IPS DF 4.7 (cell line): ENCODE data around the gene PCBP3.

Experiments
- DNase-seq: peaks from one replicate; pipeline ENCODE4 v3.0.0-alpha.2; 2013; ENCODE audit warnings: low spot score; ENCODE audit errors: extremely low read depth

PCBP3 gene

DNA sequence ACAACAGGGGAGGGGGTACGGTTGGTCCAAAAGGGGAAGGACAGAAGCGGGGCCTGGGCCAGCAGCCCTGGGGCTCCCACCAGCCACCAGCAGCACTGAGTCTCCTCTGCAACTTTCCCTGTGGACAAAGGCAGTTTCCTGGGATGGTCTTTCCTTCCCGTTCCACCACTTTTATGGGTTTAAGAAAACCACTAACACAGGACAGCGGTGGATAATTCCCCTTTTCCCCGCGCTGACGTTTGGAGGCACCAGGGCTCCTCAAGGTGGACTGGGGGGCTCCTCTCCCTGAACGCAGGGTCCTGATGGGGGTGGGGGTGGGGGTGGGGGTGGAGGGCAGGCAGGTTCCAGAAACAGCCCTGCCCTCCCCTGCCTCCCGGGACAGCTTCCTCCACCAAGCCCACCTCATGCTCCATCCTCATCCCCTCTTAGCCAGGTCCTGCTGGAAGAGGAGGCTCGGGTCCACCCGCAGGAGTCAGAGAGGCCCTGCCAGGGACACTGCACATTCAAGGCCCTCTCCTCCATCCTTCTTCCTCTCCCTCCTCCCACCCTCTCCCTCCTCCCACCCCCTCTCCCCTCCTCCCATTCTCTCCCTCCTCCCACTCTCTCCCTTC lies 333.3 kb downstream of the PCBP3 start:
- DNase-seq, result no peak

DNA sequence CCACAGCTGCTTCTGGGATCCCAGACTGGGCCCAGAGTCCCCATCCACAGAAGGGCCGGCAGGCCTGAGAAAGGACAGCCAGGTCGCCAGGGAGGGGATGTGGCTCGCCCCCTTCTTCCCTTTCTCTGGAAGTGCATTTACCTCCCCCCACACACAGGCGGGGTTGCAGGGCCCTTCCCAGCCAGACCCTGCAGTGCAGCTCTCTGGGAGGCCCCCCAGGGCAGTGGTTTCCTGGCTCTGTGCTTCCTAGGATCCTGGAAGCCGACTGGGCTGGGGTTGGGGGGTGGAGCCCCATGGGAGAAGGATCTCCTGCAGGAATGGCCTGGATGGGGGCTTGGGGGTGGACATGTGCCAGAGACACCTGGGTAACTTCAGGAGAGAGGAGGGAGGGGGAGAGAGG lies 333.9 kb downstream of the PCBP3 start:
- DNase-seq, result no peak

DNA sequence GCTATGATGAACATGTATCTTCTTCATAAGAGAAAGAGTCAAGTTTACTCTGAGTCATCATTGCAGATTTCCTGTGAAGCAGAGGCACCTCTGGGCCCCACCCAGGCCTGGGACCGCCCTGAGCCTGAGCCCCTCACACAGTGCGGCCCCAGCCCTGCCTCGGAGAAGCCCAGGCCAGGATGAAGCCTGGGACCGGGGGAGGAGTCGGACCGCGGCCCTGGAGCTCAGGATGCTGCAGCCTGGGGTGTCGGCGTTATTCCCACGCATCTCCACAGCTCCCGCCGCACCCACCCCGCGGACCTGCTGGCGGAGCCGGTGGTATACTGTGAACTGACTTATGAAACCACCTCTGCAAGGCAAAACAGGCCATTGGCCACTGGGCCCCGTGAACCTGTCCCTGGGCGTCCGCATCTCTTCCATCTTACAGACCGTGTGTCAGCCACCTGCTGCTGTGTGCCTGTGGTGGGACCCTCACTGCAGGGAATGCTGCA lies 335.7 kb downstream of the PCBP3 start:
- DNase-seq, result no peak

DNA sequence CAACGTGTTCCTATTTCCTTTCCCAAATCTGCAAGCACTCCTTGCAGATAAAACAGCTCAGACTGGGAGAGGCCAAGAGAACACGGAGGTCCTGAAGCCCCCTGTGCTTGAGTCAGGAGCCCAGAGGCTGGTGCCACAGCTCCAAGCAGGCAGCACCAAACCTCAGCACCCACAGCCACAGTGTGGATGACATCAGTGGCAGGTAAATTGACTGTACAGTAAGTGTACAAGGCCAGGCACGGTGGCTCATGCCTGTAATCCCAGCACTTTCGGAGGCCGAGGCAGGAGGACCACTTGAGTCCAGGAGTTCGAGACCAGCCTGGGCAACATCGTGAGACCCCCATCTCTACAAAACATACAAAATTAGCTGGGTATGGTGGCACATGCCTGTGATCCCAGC lies 336.1 kb downstream of the PCBP3 start:
- no peak for DNase-seq

DNA sequence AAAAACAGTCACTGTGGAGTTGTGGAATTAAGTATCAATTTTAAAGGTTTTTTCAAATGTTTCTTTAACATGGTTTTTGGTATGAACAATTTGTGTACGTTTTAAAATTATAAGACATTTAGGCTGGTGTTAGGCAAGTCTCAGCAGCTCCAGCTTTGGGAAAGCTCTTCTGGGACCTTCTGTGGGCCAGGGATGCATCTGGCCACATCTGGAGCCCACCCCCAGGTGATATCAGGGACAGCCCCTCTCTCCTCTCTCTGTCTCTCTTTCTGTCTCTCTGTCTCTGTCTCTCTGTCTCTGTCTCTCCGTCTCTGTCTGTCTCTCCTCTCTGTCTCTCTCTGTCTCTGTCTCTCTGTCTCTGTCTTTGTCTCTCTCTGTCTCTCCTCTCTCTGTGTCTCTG lies 336.7 kb downstream of the PCBP3 start:
- no peak for DNase-seq

DNA sequence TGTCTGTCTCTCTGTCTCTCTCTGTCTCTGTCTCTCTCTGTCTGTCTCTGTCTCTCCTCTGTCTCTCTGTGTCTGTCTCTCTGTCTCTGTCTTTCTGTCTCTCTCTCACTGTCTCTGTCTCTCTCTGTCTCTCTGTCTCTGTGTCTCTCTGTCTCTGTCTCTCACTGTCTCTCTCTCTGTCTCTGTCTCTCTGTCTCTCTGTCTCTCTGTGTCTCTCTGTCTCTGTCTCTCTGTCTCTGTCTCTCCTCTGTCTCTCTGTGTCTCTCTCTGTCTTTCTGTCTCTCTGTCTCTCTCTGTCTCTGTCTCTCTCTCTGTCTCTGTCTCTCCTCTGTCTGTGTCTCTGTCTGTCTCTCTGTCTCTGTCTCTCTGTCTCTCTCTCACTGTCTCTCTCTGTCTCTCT lies 337.2 kb downstream of the PCBP3 start:
- no peak for DNase-seq

DNA sequence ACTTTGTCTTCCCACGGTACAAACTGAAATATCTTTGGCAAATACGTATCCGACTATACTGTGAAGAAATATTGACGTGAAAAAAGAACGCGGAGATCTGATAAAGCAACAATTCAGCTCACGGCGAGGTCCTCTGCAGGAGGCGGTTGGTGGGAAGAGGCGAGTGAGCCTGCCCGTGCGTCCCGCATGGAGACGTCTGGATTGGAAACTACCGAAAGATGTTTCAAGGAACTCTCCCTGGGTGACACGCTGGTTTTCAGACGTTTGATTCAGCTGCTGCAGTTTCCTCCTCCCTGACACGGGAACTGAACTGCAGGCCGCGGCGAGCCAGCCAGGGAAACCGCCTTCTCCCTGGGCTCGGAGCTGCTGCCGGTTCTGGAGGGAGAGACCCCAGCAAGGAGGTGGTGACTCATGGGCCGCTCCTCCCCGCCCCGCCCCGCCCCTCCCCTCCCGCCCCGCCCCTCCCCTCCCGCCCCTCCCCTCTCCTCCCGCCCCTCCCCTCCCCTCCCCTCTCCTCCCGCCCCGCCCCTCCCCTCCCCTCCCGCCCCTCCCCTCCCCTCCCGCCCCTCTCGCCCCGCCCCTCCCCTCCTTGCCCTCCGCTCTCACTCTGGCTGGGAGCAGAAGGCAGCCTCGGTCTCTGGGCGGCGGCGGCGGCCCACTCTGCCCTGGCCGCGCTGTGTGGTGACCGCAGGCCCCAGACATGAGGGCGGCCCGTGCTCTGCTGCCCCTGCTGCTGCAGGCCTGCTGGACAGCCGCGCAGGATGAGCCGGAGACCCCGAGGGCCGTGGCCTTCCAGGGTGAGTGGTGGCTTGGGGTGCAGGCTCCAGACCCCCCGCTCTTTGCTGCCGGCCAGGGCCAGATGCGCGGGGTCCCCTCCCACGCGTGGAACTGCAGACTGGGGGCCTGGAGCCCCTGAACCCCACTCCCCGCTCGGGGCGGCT lies 337.9 kb downstream of the PCBP3 start, which contains the start of gene COL6A1:
TSS of gene COL6A1 (plus strand) at position 620 of the 941 bp plus-strand sequence. CDS start at position 701, 81 bp downstream.
- DNase-seq, result no peak

DNA sequence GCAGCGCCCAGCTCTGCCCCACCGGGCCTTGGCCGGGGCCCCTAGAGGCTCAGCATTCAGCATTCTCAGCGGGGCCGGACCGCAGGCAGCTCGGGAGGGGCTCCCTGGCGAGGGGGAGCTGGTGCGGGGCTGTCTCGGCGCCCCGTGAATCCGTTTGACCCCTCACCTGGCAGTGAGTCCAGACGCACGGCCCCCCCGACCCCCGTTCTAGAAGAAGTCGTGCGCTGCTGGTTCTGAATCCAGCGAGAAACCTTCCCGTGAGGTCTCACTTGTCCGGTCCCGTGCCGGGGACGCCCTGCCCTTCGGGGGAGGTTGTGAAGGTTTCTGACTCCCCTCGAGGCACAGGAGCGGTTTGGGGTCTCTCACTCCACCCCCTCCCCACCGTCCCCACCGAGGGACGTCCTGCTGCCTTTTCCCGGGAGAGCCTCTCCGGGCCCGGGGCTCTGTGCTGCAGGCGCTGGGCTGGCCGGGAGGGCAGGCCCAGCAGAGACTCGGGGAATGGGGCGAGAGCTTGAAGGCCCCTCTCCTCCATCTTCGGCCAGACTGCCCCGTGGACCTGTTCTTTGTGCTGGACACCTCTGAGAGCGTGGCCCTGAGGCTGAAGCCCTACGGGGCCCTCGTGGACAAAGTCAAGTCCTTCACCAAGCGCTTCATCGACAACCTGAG lies 338.7 kb downstream of the PCBP3 start:
- DNase-seq, result no peak

DNA sequence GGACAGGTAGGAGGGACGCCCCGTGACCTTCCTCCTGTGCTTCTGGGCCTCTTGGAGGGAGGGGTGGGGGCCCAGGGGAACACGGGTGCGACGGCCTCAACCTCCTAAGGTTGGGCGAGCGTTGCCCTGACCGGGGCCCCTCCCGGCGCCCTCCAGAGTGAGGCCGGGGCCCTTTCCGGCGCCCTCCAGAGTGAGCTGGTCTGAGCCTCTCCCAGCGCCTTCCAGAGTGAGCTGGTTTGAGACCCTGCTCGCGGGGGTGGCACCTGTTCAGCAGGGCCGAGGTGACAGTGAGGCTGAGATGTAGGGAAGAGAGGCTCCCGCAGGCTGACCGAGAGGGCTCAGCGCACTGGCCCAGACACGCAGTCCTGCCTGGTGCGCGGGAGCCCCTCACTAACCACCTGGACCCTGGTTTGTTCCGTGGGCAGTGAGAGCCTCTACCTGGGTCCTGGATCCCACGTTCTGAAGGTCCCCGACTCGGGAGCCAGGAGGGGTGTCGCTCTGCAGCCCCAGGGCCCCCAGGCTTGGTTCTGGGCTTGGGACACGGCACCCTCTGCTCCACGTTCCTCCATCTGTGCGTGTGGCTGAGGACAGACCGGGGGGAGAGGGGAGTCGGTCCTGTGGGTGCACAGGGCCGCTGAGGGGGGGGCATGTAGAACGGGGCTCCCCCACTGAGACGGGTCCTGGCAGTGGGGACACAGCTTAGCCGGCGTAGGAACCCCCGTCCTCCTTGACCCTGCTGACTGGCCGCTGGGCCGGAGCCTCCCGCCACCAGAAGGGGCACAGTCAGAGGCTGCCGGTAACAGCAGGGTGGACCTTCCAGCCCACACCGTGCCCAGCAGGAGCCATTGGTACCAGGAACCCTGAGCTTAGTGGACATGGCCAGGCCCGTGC lies 339.5 kb downstream of the PCBP3 start:
- DNase-seq, result no peak

DNA sequence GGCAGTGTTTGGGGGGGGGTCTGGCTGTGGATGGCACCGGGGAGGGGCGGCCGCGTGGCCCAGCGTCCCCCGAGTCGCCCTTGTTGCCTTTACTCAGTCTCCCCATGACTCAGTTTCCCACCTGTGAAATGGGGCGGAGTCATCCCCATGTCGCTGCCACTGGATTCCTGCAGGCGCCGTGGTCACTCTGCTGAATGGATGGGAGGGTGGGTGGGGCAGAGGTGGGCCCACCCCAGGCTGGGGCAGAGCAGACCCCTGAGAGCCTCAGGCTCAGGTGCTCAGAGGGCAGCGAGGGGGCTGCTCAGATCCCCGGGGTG lies 340.1 kb downstream of the PCBP3 start:
- no peak for DNase-seq

DNA sequence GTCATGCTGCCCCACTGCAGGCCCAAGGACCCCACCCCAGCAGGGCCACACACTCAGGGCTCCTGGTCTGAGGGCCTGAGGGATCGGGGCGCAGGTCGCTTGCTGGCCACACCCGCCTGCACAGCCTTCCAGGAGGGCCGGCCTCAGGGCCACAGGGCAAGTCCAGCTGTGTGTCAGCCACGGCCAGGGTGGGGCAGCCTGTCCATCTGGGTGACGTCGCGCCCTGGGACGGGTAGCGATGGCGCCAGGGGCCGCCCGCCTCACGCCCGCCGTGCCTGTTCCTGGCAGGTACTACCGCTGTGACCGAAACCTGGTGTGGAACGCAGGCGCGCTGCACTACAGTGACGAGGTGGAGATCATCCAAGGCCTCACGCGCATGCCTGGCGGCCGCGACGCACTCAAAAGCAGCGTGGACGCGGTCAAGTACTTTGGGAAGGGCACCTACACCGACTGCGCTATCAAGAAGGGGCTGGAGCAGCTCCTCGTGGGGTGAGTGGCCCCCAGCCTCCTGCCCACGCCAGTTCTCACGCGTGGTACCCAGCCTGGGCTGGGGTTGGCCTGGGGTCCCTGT lies 340.5 kb downstream of the PCBP3 start:
- DNase-seq, result no peak

DNA sequence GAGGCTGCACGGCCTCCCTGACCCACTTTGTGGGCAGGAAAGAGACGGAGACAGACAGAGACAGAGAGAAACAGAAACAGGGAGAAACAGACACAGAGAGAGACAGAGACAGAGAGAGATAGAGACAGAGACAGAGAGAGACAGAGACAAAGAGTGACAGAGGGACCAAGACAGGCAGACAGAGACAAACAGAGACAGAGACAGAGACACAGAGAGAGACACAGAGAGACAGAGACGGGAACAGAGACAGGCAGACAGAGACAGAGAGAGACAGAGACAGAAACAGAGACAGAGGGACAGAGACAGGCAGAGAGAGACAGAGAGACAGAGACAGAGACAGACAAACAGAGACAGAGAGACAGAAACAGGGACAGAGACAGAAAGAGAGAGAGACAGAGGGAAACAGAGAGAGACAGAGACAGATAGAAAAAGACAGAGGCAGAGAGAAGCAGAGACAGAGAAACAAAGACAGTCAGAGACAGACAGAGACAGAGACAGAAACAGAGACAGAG lies 341.1 kb downstream of the PCBP3 start:
- no peak for DNase-seq

DNA sequence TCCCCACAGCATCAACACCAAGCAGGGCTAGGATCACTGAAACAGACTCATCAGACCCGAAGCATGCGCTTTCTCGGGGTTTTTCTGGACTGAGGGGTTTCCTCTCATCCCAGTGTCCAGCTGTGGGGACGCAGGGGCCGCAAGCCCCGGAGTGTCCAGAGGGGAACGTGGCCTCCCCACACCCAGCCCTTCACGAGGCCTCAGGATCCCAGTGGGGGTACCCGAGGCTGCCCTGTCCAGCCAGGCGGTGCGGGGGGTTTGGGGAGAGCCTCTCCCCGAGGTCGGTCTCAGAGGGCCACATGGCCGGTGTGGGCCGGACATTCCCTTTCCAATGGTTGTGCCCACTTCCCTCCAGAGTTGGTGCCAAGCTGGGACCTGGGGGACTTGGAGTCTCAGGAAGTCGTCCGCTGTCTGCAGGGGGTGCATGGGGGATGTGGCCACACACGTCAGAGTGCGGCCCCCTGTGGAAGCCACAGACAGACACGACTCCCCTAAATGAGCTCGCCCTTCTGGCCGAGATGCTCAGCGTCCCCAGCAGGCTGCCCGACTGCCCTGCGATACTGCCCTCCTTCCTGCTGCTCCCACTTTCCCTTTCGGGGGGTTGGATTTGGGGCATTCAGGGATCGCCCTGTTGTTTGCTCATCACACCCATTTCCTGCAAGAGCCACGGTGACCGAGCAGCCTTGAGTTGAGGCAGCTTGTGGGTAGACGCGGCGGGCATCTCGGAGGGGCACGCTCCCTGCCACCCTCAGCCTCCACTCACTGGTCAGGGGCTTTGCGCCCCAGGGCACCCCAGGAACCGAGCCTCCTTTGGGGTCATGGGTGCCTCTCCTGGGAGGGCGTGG lies 342.2 kb downstream of the PCBP3 start:
- no peak for DNase-seq

DNA sequence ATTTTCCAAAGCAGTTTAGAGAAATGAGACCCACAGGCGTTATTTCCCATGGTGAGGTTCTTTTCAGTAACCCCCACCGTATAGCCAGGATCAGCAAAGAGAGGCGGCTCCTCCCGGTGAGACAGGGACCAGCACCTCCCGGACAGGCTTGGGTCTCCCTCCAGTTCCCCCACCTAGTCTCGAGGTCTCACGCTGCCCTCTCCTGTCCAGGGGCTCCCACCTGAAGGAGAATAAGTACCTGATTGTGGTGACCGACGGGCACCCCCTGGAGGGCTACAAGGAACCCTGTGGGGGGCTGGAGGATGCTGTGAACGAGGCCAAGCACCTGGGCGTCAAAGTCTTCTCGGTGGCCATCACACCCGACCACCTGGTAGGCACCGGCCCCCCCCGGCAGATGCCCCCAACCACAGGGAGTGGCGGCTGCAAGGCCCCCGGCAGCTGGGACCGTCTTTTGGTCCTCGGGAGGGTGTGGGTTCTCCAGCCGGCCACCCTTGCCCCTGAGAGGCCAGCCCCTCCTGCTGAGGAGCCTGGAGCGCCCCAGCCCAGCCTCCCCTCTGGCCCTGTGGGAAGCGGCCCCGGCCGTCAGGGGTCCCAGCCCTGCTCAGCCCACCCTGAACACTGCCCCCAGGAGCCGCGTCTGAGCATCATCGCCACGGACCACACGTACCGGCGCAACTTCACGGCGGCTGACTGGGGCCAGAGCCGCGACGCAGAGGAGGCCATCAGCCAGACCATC lies 343.0 kb downstream of the PCBP3 start:
- no peak for DNase-seq

DNA sequence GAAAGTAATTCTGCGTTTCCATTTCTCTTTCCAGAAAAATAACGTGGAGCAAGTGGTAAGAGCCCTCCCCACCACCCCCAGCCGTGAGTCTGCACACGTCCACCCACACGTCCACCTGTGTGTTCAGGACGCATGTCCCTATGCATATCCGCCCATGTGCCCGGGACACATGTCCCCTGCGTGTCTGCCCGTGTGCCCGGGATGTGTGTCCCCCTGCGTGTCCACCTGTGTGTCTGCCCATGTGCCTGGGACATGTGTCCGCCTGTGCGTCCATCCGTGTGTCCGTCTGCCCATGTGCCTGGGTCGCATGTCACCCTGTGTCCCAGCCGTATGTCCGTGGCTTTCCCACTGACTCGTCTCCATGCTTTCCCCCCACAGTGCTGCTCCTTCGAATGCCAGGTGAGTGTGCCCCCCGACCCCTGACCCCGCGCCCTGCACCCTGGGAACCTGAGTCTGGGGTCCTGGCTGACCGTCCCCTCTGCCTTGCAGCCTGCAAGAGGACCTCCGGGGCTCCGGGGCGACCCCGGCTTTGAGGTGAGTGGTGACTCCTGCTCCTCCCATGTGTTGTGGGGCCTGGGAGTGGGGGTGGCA lies 343.7 kb downstream of the PCBP3 start:
- no peak for DNase-seq

DNA sequence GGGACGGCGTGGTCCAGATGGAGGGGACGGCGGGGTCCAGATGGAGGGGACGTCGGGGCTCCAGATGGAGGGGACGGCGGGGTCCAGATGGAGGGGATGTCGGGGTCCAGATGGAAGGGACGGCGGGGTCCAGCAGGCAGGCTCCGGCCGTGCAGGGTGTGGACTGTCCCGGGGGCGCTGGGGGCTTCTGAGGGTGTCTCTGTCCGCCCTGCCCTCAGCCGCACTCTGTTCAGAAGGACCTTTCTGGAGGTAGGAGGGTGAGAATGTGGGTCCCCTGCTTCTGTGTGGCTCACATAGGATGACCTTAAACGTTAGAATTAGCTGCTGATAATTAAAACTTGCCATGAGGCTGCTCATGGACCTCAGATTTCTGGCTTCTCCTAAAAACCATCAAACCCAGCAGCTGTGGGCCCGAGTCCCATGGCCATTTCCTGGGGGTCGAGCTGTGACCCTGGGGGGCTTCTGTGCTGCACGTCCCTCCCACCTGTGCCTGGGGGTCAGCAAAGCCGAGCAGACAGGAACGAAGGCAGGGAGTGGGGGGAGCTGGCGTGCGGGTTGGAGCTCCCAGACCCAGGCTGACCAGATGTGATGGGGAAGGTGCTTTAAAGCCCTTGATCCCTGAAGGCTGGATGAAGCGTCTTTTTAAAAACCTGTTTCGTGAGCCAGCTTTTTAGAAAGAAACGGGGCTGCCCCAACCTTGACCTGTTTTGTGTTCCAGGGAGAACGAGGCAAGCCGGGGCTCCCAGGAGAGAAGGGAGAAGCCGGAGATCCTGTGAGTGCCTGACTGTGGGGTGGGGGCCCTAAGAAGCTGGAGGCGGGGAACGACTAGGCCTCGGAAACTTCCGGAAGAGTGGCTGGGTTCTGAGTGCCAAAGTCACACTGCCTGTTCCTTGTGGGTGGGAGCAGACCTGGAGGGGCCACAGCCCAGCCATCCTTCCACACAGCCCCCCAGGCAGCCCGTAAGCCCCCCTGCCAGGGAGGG lies 345.1 kb downstream of the PCBP3 start:
- no peak for DNase-seq

DNA sequence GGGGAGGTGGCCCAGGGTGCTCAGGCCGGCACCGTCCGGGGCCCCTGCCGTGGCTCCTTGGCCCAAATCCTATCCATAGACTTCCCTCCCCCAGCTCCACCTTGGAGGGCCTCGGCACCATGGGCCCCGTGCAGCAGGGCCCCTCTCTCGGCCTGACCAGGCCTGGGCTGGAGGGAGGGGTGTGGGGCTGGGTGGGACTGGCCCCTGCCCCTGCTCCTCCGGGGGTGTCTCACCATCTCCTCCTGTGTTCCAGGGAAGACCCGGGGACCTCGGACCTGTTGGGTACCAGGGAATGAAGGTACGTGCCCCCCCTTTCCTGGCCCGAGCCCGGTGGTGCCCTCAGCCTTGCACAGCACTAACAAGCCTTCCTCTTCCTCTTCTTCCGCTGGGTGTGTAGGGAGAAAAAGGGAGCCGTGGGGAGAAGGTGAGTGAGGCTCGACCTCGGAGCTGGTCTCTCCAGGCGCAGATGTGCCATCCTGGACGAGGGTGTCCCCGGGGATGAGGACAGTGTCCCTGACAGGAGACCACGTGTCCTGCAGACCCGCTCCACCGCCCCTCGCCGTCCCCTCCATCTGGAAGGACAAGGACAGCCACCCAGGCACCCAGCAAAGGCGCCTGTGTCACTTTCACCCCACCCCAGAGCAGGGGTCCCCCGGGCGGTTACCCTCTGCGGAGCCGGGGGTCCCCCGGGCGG lies 346.0 kb downstream of the PCBP3 start:
- no peak for DNase-seq
